ENCODE measurements around the gene KCNN3.

Gene KCNN3

GRCh38 chr1:154788886-154789285, 81.2 kb downstream of the KCNN3 start:
- Histone ChIP-seq H3K4me3 (ENCODE audit: extremely low read depth, insufficient read depth, low read length, poor library complexity, severe bottlenecking) (no peak overlapping the region), H3K36me3 (ENCODE audit: control insufficient read depth, insufficient read depth, low read length) (no peaks in the 10 kb centered on the region), H3K4me1 (ENCODE audit: control insufficient read depth, insufficient read depth, low read length, poor library complexity, severe bottlenecking) (peaks cover 10% of the 10 kb centered on the region), H3K27ac (ENCODE audit: low read depth, low read length, severe bottlenecking) (no peak overlapping the region), H3K9me3 (ENCODE audit: control insufficient read depth, low read length) (no peaks in the 10 kb centered on the region)
- 90 to 97% methylated on average over 10 of the region's 10 CpGs for whole genome bisulfite sequencing, 2 experiments (ENCODE audit: insufficient coverage in 2 of 2)

GRCh38 chr1:154788110-154788870, 81.8 kb downstream of the KCNN3 start:
- no peak overlapping the region for H3K27ac ChIP-seq (ENCODE audit: low read depth, low read length, severe bottlenecking)
- peaks cover 10% of the 10 kb centered on the region for H3K4me1 ChIP-seq (ENCODE audit: control insufficient read depth, insufficient read depth, low read length, poor library complexity, severe bottlenecking)
- no peaks in the 10 kb centered on the region for H3K36me3 ChIP-seq (ENCODE audit: control insufficient read depth, insufficient read depth, low read length)
- H3K9me3 ChIP-seq (ENCODE audit: control insufficient read depth, low read length): no peaks in the 10 kb centered on the region
- 82 to 95% methylated on average over 6 to 9 of the region's 12 CpGs for WGBS, 2 experiments (ENCODE audit: insufficient coverage in 2 of 2)
- no peak overlapping the region for H3K4me3 ChIP-seq (ENCODE audit: extremely low read depth, insufficient read depth, low read length, poor library complexity, severe bottlenecking)

- Histone ChIP-seq H3K27ac (ENCODE audit: low read depth, low read length, severe bottlenecking) (no peak overlapping the region), H3K4me1 (ENCODE audit: control insufficient read depth, insufficient read depth, low read length, poor library complexity, severe bottlenecking) (peaks cover 10% of the 10 kb centered on the region), H3K4me3 (ENCODE audit: extremely low read depth, insufficient read depth, low read length, poor library complexity, severe bottlenecking) (no peak overlapping the region), H3K9me3 (ENCODE audit: control insufficient read depth, low read length) (no peaks in the 10 kb centered on the region), H3K36me3 (ENCODE audit: control insufficient read depth, insufficient read depth, low read length) (no peaks in the 10 kb centered on the region)
- WGBS, 2 experiments (ENCODE audit: insufficient coverage in 2 of 2): 95% methylated on average over 11 to 13 of the region's 14 CpGs
Observed at GRCh38 chr1:154786804-154787570, 83.1 kb downstream of the KCNN3 start.

- H3K4me1 ChIP-seq (ENCODE audit: control insufficient read depth, insufficient read depth, low read length, poor library complexity, severe bottlenecking): peaks cover 10% of the 10 kb centered on the region
- H3K4me3 ChIP-seq (ENCODE audit: extremely low read depth, insufficient read depth, low read length, poor library complexity, severe bottlenecking): no peak overlapping the region
- WGBS, 2 experiments (ENCODE audit: insufficient coverage in 2 of 2): 49 to 59% methylated on average over 2 of the region's 2 CpGs
- no peaks in the 10 kb centered on the region for H3K36me3 ChIP-seq (ENCODE audit: control insufficient read depth, insufficient read depth, low read length)
- H3K27ac ChIP-seq (ENCODE audit: low read depth, low read length, severe bottlenecking): no peak overlapping the region
- H3K9me3 ChIP-seq (ENCODE audit: control insufficient read depth, low read length): no peaks in the 10 kb centered on the region
Observed at GRCh38 chr1:154784924-154785531, 85.1 kb downstream of the KCNN3 start.

- no peak overlapping the region for H3K27ac ChIP-seq (ENCODE audit: low read depth, low read length, severe bottlenecking)
- no peaks in the 10 kb centered on the region for H3K9me3 ChIP-seq (ENCODE audit: control insufficient read depth, low read length)
- no peak overlapping the region for H3K4me3 ChIP-seq (ENCODE audit: extremely low read depth, insufficient read depth, low read length, poor library complexity, severe bottlenecking)
- WGBS, 2 experiments (ENCODE audit: insufficient coverage in 2 of 2): 90 to 93% methylated on average over 3 to 5 of the region's 6 CpGs
- peaks cover 10% of the 10 kb centered on the region for H3K4me1 ChIP-seq (ENCODE audit: control insufficient read depth, insufficient read depth, low read length, poor library complexity, severe bottlenecking)
- H3K36me3 ChIP-seq (ENCODE audit: control insufficient read depth, insufficient read depth, low read length): no peaks in the 10 kb centered on the region
Observed at GRCh38 chr1:154784416-154784815, 85.7 kb downstream of the KCNN3 start.

GRCh38 chr1:154783976-154784375, 86.1 kb downstream of the KCNN3 start:
- Histone ChIP-seq H3K4me1 (ENCODE audit: control insufficient read depth, insufficient read depth, low read length, poor library complexity, severe bottlenecking) (peaks cover 10% of the 10 kb centered on the region), H3K4me3 (ENCODE audit: extremely low read depth, insufficient read depth, low read length, poor library complexity, severe bottlenecking) (no peak overlapping the region), H3K9me3 (ENCODE audit: control insufficient read depth, low read length) (no peaks in the 10 kb centered on the region), H3K27ac (ENCODE audit: low read depth, low read length, severe bottlenecking) (no peak overlapping the region), H3K36me3 (ENCODE audit: control insufficient read depth, insufficient read depth, low read length) (no peaks in the 10 kb centered on the region)
- WGBS, 2 experiments (ENCODE audit: insufficient coverage in 2 of 2): 97 to 100% methylated on average over 2 to 3 of the region's 3 CpGs

GRCh38 chr1:154780541-154780940, 89.5 kb downstream of the KCNN3 start:
- Histone ChIP-seq H3K36me3 (ENCODE audit: control insufficient read depth, insufficient read depth, low read length) (no peaks in the 10 kb centered on the region), H3K27ac (ENCODE audit: low read depth, low read length, severe bottlenecking) (no peak overlapping the region), H3K4me3 (ENCODE audit: extremely low read depth, insufficient read depth, low read length, poor library complexity, severe bottlenecking) (no peak overlapping the region), H3K4me1 (ENCODE audit: control insufficient read depth, insufficient read depth, low read length, poor library complexity, severe bottlenecking) (peaks cover 12% of the 10 kb centered on the region), H3K9me3 (ENCODE audit: control insufficient read depth, low read length) (no peaks in the 10 kb centered on the region)
- WGBS, 2 experiments (ENCODE audit: insufficient coverage in 2 of 2): 90 to 100% methylated on average over 2 to 3 of the region's 3 CpGs

- Histone ChIP-seq H3K9me3 (ENCODE audit: control insufficient read depth, low read length) (no peaks in the 10 kb centered on the region), H3K36me3 (ENCODE audit: control insufficient read depth, insufficient read depth, low read length) (no peaks in the 10 kb centered on the region), H3K4me3 (ENCODE audit: extremely low read depth, insufficient read depth, low read length, poor library complexity, severe bottlenecking) (no peak overlapping the region), H3K27ac (ENCODE audit: low read depth, low read length, severe bottlenecking) (no peak overlapping the region), H3K4me1 (ENCODE audit: control insufficient read depth, insufficient read depth, low read length, poor library complexity, severe bottlenecking) (peaks cover 6% of the 10 kb centered on the region)
- 96 to 98% methylated on average over 7 of the region's 9 CpGs for WGBS, 2 experiments (ENCODE audit: insufficient coverage in 2 of 2)
Observed at GRCh38 chr1:154779551-154780189, 90.4 kb downstream of the KCNN3 start.

GRCh38 chr1:154778944-154779343, 91.1 kb downstream of the KCNN3 start:
- Histone ChIP-seq H3K4me3 (ENCODE audit: extremely low read depth, insufficient read depth, low read length, poor library complexity, severe bottlenecking) (no peak overlapping the region), H3K9me3 (ENCODE audit: control insufficient read depth, low read length) (no peaks in the 10 kb centered on the region), H3K4me1 (ENCODE audit: control insufficient read depth, insufficient read depth, low read length, poor library complexity, severe bottlenecking) (peaks cover 3% of the 10 kb centered on the region), H3K36me3 (ENCODE audit: control insufficient read depth, insufficient read depth, low read length) (no peaks in the 10 kb centered on the region), H3K27ac (ENCODE audit: low read depth, low read length, severe bottlenecking) (no peak overlapping the region)
- 88 to 100% methylated on average over 1 of the region's 3 CpGs for WGBS, 2 experiments (ENCODE audit: insufficient coverage in 2 of 2)

GRCh38 chr1:154778275-154778674, 91.8 kb downstream of the KCNN3 start:
- Histone ChIP-seq H3K27ac (ENCODE audit: low read depth, low read length, severe bottlenecking) (no peak overlapping the region), H3K4me1 (ENCODE audit: control insufficient read depth, insufficient read depth, low read length, poor library complexity, severe bottlenecking) (peaks cover 3% of the 10 kb centered on the region), H3K36me3 (ENCODE audit: control insufficient read depth, insufficient read depth, low read length) (no peaks in the 10 kb centered on the region), H3K4me3 (ENCODE audit: extremely low read depth, insufficient read depth, low read length, poor library complexity, severe bottlenecking) (no peak overlapping the region), H3K9me3 (ENCODE audit: control insufficient read depth, low read length) (no peaks in the 10 kb centered on the region)
- whole genome bisulfite sequencing, 2 experiments (ENCODE audit: insufficient coverage in 2 of 2): 90 to 94% methylated on average over 2 of the region's 2 CpGs

Measured in mesodermal cell (in vitro differentiated cells).